KMS-11 (cell line): ENCODE results near the gene TFDP2.

Experiments used
- H2AFZ ChIP-seq: fragments of 200-600 bp; sonication (generic); 2 replicates; pipeline ENCODE4 v1.6.1; 2016; ENCODE audit warnings: antibody characterized with exemption, mixed run types, low read depth
- H3K27ac ChIP-seq: fragments of 200-600 bp; sonication (generic); 2 replicates; pipeline ENCODE4 v1.6.1; 2016; ENCODE audit warnings: mild to moderate bottlenecking, mixed run types
- H3K27me3 ChIP-seq: fragments of 200-600 bp; sonication (generic); 2 replicates; pipeline ENCODE4 v1.6.1; 2017; ENCODE audit warnings: mild to moderate bottlenecking, low read depth, mixed run types, moderate library complexity; ENCODE audit not compliant: insufficient read depth
- H3K36me3 ChIP-seq: fragments of 200-600 bp; sonication (generic); 2 replicates; pipeline ENCODE4 v1.6.1; 2017; ENCODE audit warnings: mild to moderate bottlenecking, mixed run types; ENCODE audit not compliant: insufficient read depth
- H3K4me1 ChIP-seq: fragments of 200-600 bp; sonication (generic); 2 replicates; pipeline ENCODE4 v1.6.1; 2016; ENCODE audit warnings: mild to moderate bottlenecking, low read depth, mixed run types; ENCODE audit not compliant: poor library complexity, severe bottlenecking
- H3K4me2 ChIP-seq: fragments of 200-600 bp; sonication (generic); 2 replicates; pipeline ENCODE4 v1.7.0; 2016; ENCODE audit warnings: mild to moderate bottlenecking, mixed run types
- H3K4me3 ChIP-seq: fragments of 200-600 bp; sonication (generic); IDR thresholded peaks from 2 replicates; pipeline ENCODE4 v1.6.1; 2017; ENCODE audit warnings: low read depth, low read length, mixed read lengths; ENCODE audit not compliant: insufficient read depth
- H3K79me2 ChIP-seq: fragments of 200-600 bp; sonication (generic); 2 replicates; pipeline ENCODE4 v1.6.1; 2016; ENCODE audit warnings: low read depth, mixed run types; ENCODE audit not compliant: insufficient read depth
- H3K9ac ChIP-seq: fragments of 200-600 bp; sonication (generic); 2 replicates; pipeline ENCODE4 v1.6.1; 2016; ENCODE audit warnings: mild to moderate bottlenecking, mixed run types
- H4K20me1 ChIP-seq: fragments of 200-600 bp; sonication (generic); 2 replicates; pipeline ENCODE4 v1.6.1; 2016; ENCODE audit warnings: mild to moderate bottlenecking, mixed run types; ENCODE audit not compliant: insufficient read depth
- TF ChIP-seq, protein P1 (sequence below): fragments of 200-600 bp; sonication (generic); conservative IDR thresholded peaks from 2 replicates; pipeline ENCODE4 v1.6.1; 2017; ENCODE audit warnings: low read depth, mild to moderate bottlenecking, antibody characterized with exemption, low read length, moderate library complexity, mixed read lengths

TFDP2 gene

GRCh38 chr3:142047021-142047369 lies 102.3 kb downstream of the TFDP2 start:
- Histone ChIP-seq H2AFZ (no peak overlapping the region), H4K20me1 (no peaks in the 10 kb centered on the region), H3K4me2 (no peak overlapping the region), H3K4me1 (no peaks in the 10 kb centered on the region), H3K27me3 (no peaks in the 10 kb centered on the region), H3K9ac (no peak overlapping the region), H3K27ac (no peak overlapping the region), H3K79me2 (no peaks in the 10 kb centered on the region), H3K4me3 (no peak overlapping the region), H3K36me3 (no peaks in the 10 kb centered on the region)
- TF ChIP-seq, protein P1, sequence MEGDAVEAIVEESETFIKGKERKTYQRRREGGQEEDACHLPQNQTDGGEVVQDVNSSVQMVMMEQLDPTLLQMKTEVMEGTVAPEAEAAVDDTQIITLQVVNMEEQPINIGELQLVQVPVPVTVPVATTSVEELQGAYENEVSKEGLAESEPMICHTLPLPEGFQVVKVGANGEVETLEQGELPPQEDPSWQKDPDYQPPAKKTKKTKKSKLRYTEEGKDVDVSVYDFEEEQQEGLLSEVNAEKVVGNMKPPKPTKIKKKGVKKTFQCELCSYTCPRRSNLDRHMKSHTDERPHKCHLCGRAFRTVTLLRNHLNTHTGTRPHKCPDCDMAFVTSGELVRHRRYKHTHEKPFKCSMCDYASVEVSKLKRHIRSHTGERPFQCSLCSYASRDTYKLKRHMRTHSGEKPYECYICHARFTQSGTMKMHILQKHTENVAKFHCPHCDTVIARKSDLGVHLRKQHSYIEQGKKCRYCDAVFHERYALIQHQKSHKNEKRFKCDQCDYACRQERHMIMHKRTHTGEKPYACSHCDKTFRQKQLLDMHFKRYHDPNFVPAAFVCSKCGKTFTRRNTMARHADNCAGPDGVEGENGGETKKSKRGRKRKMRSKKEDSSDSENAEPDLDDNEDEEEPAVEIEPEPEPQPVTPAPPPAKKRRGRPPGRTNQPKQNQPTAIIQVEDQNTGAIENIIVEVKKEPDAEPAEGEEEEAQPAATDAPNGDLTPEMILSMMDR = no peak

DNA sequence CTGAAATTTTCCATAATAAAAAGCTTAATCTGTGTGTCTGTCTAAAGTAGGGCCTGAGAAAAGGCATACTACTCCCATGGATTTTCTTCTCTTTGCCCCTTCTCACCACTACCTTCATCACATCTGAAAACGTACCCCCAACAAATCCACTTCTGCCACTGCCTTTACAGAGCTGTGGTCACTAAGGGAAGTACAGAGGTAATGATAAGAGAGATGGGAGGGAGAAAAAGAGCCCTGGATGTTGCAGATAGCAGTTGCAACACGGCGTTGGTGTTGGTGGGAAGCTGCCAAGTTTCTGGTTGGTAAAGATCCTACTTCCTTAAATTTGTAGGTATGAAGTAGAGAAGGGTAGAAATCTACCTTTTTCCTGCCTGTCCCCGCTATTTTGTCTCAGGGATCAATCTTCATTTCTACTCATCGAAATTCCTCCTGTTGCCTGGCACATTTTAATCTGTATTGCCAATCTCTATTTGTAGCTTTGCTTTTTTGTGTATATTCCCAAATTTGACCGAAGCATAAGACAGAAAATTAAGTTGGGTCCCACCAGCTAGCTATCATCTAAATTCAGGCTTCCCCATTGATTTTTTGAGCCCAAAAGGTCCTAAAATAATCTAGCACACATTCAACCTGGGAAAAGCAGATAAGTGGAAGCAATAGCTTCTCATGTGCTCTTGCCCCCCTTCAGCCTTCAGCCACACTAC lies 102.9 kb downstream of the TFDP2 start:
- Histone ChIP-seq H3K4me1 (no peaks in the 10 kb centered on the region), H3K4me2 (no peak overlapping the region), H3K9ac (no peak overlapping the region), H3K27me3 (no peaks in the 10 kb centered on the region), H3K27ac (no peak overlapping the region), H3K36me3 (no peaks in the 10 kb centered on the region), H2AFZ (no peak overlapping the region), H4K20me1 (no peaks in the 10 kb centered on the region), H3K4me3 (no peak overlapping the region), H3K79me2 (no peaks in the 10 kb centered on the region)
- TF ChIP-seq, protein P1 = no peak

GRCh38 chr3:142040941-142041491 lies 108.3 kb downstream of the TFDP2 start:
- Histone ChIP-seq H3K4me2 (no peak overlapping the region), H3K27ac (no peak overlapping the region)

GRCh38 chr3:142035308-142035922 lies 113.9 kb downstream of the TFDP2 start:
- TF ChIP-seq, protein P1 = no peak

More at GRCh38 chr3:142040941-142041491, 108.3 kb downstream of the TFDP2 start:
- Histone ChIP-seq H3K4me1 (no peaks in the 10 kb centered on the region), H2AFZ (no peak overlapping the region), H3K9ac (no peak overlapping the region), H3K36me3 (no peaks in the 10 kb centered on the region), H3K27me3 (no peaks in the 10 kb centered on the region), H3K4me3 (no peak overlapping the region), H3K79me2 (no peaks in the 10 kb centered on the region), H4K20me1 (no peaks in the 10 kb centered on the region)
- TF ChIP-seq, protein P1 = no peak

More at GRCh38 chr3:142035308-142035922, 113.9 kb downstream of the TFDP2 start:
- H3K27ac ChIP-seq = no peak overlapping the region
- H3K4me1 ChIP-seq = no peaks in the 10 kb centered on the region
- no peak overlapping the region for H3K4me3 ChIP-seq
- no peak overlapping the region for H2AFZ ChIP-seq
- no peak overlapping the region for H3K4me2 ChIP-seq
- no peaks in the 10 kb centered on the region for H3K79me2 ChIP-seq
- no peak overlapping the region for H3K9ac ChIP-seq
- no peaks in the 10 kb centered on the region for H3K27me3 ChIP-seq
- H3K36me3 ChIP-seq = no peaks in the 10 kb centered on the region
- H4K20me1 ChIP-seq = no peaks in the 10 kb centered on the region
